Body of pancreas (tissue), 4 donors: ENCODE measurements around the gene SLC18A3.

Source experiments
- CTCF ChIP-seq, 7 experiments: fragments of 450-650 bp in 4 of 7; fragments of 200-600 bp in 3 of 7; sonication (generic) in 3 of 7; IDR thresholded peaks; one replicate each; pipeline ENCODE4 v1.5.1; 2016 to 2019; ENCODE audit warnings: antibody characterized with exemption in 7 of 7
- POLR2A ChIP-seq, 3 donors: fragments of 450-650 bp; IDR thresholded peaks; one replicate each; pipeline ENCODE4 v1.6.1; 2016; ENCODE audit warnings: antibody characterized with exemption in 3 of 3, mild to moderate bottlenecking in 2 of 3

- TF ChIP-seq CTCF (IDR thresholded peaks at IDR 0.05) (no peak), POLR2A (IDR thresholded peaks at IDR 0.05) (no peak)
Observed at GRCh38 chr10:49569031-49569631, 41.0 kb upstream of the SLC18A3 start.
